Natural killer cell (primary cell): Measurements from ENCODE around the gene CRTAC1. TPM values are rescaled to one million over a fixed set of nuclear protein-coding genes. Genes with fewer than 3 reads are reported as not detected.
A peak's percentile ranks its signal among the peaks of the same experiment; 100 is the strongest.

ENCODE experiments used
- ATAC-seq, 3 donors: fragments of 150-1000 bp in 2 of 3; fragments of 200-7000 bp in 1 of 3; cut with Tn5 transposase; 1 replicate in 1 of 3; 2 replicates in 2 of 3; pipeline ENCODE4 v1.10.0; 2021; ENCODE audit warnings: mild to moderate bottlenecking in 2 of 3, moderate library complexity in 2 of 3
- DNase-seq, 2 donors: peaks; one replicate each; pipeline versions ENCODE4 v3.0.0 to v3.0.0-alpha.2; 2013 to 2021; ENCODE audit warnings: mixed read lengths in 1 of 2
- H3K27ac ChIP-seq: one replicate; pipeline ENCODE4 v1.5.1; 2013; ENCODE audit warnings: mild to moderate bottlenecking, low read length
- H3K27me3 ChIP-seq: one replicate; pipeline ENCODE4 v1.6.1; 2013; ENCODE audit warnings: low read length; ENCODE audit not compliant: control insufficient read depth, insufficient read depth
- H3K36me3 ChIP-seq: one replicate; pipeline ENCODE4 v1.6.1; 2013; ENCODE audit warnings: low read length; ENCODE audit not compliant: control insufficient read depth, insufficient read depth
- H3K4me1 ChIP-seq: one replicate; pipeline ENCODE4 v1.6.1; 2013; ENCODE audit warnings: low read length; ENCODE audit not compliant: control insufficient read depth, insufficient read depth
- H3K4me3 ChIP-seq: one replicate; pipeline ENCODE4 v1.5.1; 2013; ENCODE audit warnings: low read length
- H3K9me3 ChIP-seq: one replicate; pipeline ENCODE4 v1.6.1; 2013; ENCODE audit warnings: low read length; ENCODE audit not compliant: control insufficient read depth, insufficient read depth
- H3K27ac Mint-ChIP-seq, 2 donors: one replicate each; pipeline ENCODE4 v1.8.0; 2022; ENCODE audit warnings: mild to moderate bottlenecking in 2 of 2, mixed read lengths in 2 of 2, moderate library complexity in 1 of 2
- H3K27me3 Mint-ChIP-seq, 2 donors: one replicate each; pipeline ENCODE4 v1.8.0; 2022; ENCODE audit warnings: low read depth in 2 of 2, mixed read lengths in 2 of 2
- H3K36me3 Mint-ChIP-seq: one replicate; pipeline ENCODE4 v1.8.0; 2022; ENCODE audit warnings: mixed read lengths
- H3K4me1 Mint-ChIP-seq, 2 donors: one replicate each; pipeline ENCODE4 v1.8.0; 2022; ENCODE audit warnings: mixed read lengths in 2 of 2
- H3K4me3 Mint-ChIP-seq: one replicate; pipeline ENCODE4 v1.8.0; 2022; ENCODE audit warnings: mild to moderate bottlenecking, moderate library complexity, mixed read lengths
- H3K9me3 Mint-ChIP-seq, 2 donors: one replicate each; pipeline ENCODE4 v1.8.0; 2022; ENCODE audit warnings: mixed read lengths in 2 of 2
- CTCF ChIP-seq: fragments of 200-600 bp; IDR thresholded peaks from one replicate; pipeline ENCODE4 v1.8.0; 2022; ENCODE audit warnings: antibody characterized with exemption
- WGBS: methylation state at CpG from one replicate; pipeline ENCODE4 v1.1.7; 2013; ENCODE audit warnings: missing lambda C conversion rate; ENCODE audit not compliant: insufficient coverage; 5-methylcytosine and 5-hydroxymethylcytosine counted together
- intact Hi-C: fragments of 100-400 bp; cut with micrococcal nuclease; formaldehyde crosslinking; loops from one replicate; pipeline ENCODE4 v1.14.2; 2022
- total RNA-seq, 4 donors: library from RNA; stranded (reverse); fragments of 120-200 nt in 1 of 4; gene quantifications; one replicate each; pipeline versions ENCODE4 v1.2.3 to v1.2.4, GENCODE V29; 2013 to 2022

Gene CRTAC1
- total RNA-seq, 3 donors from 2014 or later (not counting 1 experiment from before 2014, with no cell fraction given), result not detected

- no peak overlapping the region for H3K27ac ChIP-seq
- peak; percentile 34 to 60 (median 54) for ATAC-seq
- peaks cover 0 to 11% of the 10 kb centered on the region in 2 donors for H3K4me1 Mint-ChIP-seq
- H3K36me3 ChIP-seq, result no peaks in the 10 kb centered on the region
- TF ChIP-seq CTCF, result no peak
- no peak overlapping the region for H3K27ac Mint-ChIP-seq
- no peak for DNase-seq
- no peak overlapping the region for H3K4me3 Mint-ChIP-seq
- H3K9me3 ChIP-seq, result no peaks in the 10 kb centered on the region
- H3K9me3 Mint-ChIP-seq, result no peaks in the 10 kb centered on the region
- 40% methylated on average over 6 of the region's 6 CpGs for WGBS
- no peaks in the 10 kb centered on the region for H3K4me1 ChIP-seq
- intact Hi-C loops, result no loop called here
- no peaks in the 10 kb centered on the region for H3K36me3 Mint-ChIP-seq
- no peak overlapping the region for H3K4me3 ChIP-seq
- H3K27me3 ChIP-seq, result no peaks in the 10 kb centered on the region
- H3K27me3 Mint-ChIP-seq, result peaks cover 16 to 23% of the 10 kb centered on the region in 2 donors
These were observed 89.9 kb downstream of the CRTAC1 start for GRCh38 chr10:97940534-97940933.

GRCh38 chr10:97939446-97939990 lies 90.9 kb downstream of the CRTAC1 start:
- TF ChIP-seq CTCF, result no peak
- ATAC-seq, result no peak
- Histone ChIP-seq H3K9me3 (no peaks in the 10 kb centered on the region), H3K27ac (no peak overlapping the region), H3K36me3 (no peaks in the 10 kb centered on the region), H3K4me1 (no peaks in the 10 kb centered on the region), H3K27me3 (no peaks in the 10 kb centered on the region), H3K4me3 (no peak overlapping the region)
- no peaks in the 10 kb centered on the region for H3K9me3 Mint-ChIP-seq
- peaks cover 0 to 11% of the 10 kb centered on the region in 2 donors for H3K4me1 Mint-ChIP-seq
- H3K27me3 Mint-ChIP-seq, result peaks cover 16 to 23% of the 10 kb centered on the region in 2 donors
- 42% methylated on average over 5 of the region's 5 CpGs for whole genome bisulfite sequencing
- H3K27ac Mint-ChIP-seq, result no peak overlapping the region
- no peaks in the 10 kb centered on the region for H3K36me3 Mint-ChIP-seq
- no peak for DNase-seq
- H3K4me3 Mint-ChIP-seq, result no peak overlapping the region
- intact Hi-C loops, result no loop called here

GRCh38 chr10:97937928-97938327 lies 92.5 kb downstream of the CRTAC1 start:
- no peaks in the 10 kb centered on the region for H3K36me3 ChIP-seq
- intact Hi-C loops, result no loop called here
- no peak overlapping the region for H3K27ac Mint-ChIP-seq
- DNase-seq (no peak), ATAC-seq (no peak)
- no peaks in the 10 kb centered on the region for H3K36me3 Mint-ChIP-seq
- WGBS, result 60% methylated on average over 8 of the region's 8 CpGs
- H3K27me3 ChIP-seq, result no peaks in the 10 kb centered on the region
- no peak overlapping the region for H3K27ac ChIP-seq
- H3K4me1 Mint-ChIP-seq, result peaks cover 0 to 11% of the 10 kb centered on the region in 2 donors
- peaks cover 16 to 21% of the 10 kb centered on the region in 2 donors for H3K27me3 Mint-ChIP-seq
- no peak for TF ChIP-seq CTCF
- H3K4me3 ChIP-seq, result no peak overlapping the region
- H3K4me1 ChIP-seq, result no peaks in the 10 kb centered on the region
- no peaks in the 10 kb centered on the region for H3K9me3 Mint-ChIP-seq
- no peaks in the 10 kb centered on the region for H3K9me3 ChIP-seq
- no peak overlapping the region for H3K4me3 Mint-ChIP-seq

GRCh38 chr10:97937054-97937453 lies 93.4 kb downstream of the CRTAC1 start:
- DNase-seq, result no peak
- H3K4me1 ChIP-seq, result no peaks in the 10 kb centered on the region
- no peaks in the 10 kb centered on the region for H3K36me3 Mint-ChIP-seq
- no peak overlapping the region for H3K4me3 Mint-ChIP-seq
- H3K27me3 ChIP-seq, result no peaks in the 10 kb centered on the region
- H3K9me3 Mint-ChIP-seq, result no peaks in the 10 kb centered on the region
- H3K27ac ChIP-seq, result no peak overlapping the region
- intact Hi-C loops, result no loop called here
- no peak overlapping the region for H3K4me3 ChIP-seq
- H3K9me3 ChIP-seq, result no peaks in the 10 kb centered on the region
- peaks cover 0 to 11% of the 10 kb centered on the region in 2 donors for H3K4me1 Mint-ChIP-seq
- TF ChIP-seq CTCF, result no peak
- ATAC-seq, result no peak
- peaks cover 19 to 23% of the 10 kb centered on the region in 2 donors for H3K27me3 Mint-ChIP-seq
- H3K36me3 ChIP-seq, result no peaks in the 10 kb centered on the region
- WGBS, result 85% methylated on average over 5 of the region's 5 CpGs
- no peak overlapping the region for H3K27ac Mint-ChIP-seq
